GM18907 (cell line): Measurements from ENCODE around the gene SKOR1.

Experiments
- ATAC-seq: cut with Tn5 transposase; IDR thresholded peaks from one replicate; pipeline ENCODE4 v1.9.1; 2021; ENCODE audit warnings: mild to moderate bottlenecking, moderate library complexity; ENCODE audit not compliant: unreplicated experiment

The SKOR1 gene

DNA sequence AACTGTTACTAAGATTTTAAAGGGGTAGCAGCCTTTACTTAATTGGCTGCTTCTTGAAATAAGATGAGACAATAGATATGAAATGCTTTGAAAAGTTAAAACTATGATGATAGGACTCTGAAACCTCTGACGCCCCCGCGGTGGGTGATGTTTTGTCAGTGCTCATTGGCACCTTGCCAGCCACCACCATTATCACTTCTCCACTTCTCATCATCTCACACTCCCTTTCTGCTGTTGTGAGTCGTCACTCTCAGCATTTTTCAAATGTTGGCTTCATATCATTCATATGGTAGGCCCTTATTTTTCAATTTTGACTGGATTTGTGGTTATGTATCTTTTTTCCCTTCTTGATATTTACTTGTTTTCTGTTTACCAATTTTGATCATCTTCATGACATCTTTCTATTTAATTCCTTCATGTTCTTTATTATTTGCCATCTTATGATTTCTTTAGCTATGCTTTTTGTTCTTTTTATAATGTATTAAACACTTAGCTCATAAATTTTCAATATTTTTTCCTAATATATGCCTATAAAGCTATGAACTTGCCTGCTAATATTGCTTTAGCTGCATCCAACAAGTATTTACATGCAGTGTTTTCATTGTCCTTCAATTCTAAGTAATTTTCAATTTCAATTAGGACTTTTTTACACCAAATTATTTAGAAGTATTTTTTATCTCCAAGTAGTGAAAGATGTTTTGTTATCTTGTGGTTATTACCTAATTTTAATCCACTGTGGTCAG lies 30.3 kb upstream of the SKOR1 start:
- ATAC-seq: no peak

DNA sequence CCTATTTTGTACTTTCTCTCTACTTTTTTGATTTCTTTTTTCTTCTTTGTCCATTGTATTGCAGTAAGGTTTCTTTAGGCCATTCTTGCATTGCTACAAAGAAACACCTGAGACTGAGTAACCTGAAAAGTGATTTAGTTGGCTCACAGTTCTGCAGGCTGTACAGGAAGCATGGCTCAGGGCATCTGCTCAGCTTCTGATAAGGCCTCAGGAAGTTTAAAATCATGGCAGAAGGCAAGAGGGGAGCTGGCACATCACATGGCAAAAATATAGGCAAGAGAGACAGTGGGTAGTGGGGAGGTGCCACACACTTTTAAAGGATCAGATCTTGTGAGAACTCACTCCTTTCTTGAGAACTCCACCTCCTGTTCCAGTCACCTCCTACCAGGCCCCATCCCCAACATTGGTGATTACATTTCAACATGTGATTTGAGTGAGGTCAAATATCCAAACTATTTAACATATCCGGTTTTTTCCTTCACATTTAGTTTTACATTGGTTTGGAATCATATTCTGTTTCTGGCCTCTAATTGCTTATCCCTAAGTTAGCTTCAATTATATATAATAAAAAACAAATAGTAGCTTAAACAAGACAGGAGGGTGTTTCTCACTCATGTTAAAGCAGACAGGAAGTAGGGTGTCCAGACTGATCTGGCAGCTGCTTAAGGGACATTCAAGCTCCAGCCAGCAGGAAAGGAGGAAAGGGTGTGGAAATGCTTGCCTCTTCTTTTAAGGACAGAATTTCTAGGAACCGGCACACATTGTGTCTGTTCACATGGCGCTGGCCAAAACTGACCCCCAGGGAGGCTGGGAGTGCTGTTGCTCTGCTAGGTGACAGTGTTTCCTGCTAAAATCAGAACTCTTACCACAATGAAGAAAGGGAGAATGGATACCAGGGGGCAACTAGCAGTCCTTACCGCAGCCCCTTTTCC lies 28.8 kb upstream of the SKOR1 start:
- ATAC-seq: no peak

DNA sequence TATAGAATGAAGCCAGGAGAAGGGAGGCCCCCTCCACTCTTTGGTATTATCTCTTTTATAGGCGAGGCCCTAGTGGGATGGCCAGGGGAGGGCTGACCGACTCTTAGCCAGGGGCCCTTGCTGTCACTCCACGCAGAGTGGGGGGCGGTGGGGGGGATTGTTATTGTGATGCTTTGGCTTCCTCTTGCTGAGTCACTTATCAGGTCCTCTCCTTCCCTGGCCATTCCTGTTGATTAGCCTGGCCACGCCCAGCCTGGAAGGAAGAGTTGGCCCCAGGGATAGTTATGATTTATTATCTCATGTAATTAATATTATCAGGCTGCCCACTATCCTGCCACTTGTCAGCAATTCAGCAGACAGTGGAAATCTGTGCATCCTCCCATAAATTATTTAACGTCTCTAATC lies 25.5 kb upstream of the SKOR1 start:
- ATAC-seq: no peak

DNA sequence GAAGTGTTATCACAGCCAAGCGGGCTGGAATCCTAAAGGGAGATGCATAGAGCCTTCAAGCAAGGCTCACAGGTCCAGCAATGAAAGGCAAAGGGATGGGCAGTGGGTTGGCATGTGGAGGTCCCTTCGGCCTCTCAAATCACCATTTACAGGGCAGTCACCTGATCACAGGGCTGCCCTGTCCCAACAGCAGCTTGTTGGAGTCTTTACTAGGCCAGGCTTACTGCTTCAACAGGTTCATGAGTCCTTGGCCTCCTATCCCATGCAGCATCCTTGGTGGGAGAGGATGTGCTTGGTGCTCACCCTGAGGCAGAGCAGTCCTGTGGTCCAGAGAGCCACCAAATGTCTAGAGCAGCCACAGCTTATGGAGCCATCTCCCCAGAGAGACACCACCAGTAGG lies 24.2 kb upstream of the SKOR1 start:
- no peak for ATAC-seq

DNA sequence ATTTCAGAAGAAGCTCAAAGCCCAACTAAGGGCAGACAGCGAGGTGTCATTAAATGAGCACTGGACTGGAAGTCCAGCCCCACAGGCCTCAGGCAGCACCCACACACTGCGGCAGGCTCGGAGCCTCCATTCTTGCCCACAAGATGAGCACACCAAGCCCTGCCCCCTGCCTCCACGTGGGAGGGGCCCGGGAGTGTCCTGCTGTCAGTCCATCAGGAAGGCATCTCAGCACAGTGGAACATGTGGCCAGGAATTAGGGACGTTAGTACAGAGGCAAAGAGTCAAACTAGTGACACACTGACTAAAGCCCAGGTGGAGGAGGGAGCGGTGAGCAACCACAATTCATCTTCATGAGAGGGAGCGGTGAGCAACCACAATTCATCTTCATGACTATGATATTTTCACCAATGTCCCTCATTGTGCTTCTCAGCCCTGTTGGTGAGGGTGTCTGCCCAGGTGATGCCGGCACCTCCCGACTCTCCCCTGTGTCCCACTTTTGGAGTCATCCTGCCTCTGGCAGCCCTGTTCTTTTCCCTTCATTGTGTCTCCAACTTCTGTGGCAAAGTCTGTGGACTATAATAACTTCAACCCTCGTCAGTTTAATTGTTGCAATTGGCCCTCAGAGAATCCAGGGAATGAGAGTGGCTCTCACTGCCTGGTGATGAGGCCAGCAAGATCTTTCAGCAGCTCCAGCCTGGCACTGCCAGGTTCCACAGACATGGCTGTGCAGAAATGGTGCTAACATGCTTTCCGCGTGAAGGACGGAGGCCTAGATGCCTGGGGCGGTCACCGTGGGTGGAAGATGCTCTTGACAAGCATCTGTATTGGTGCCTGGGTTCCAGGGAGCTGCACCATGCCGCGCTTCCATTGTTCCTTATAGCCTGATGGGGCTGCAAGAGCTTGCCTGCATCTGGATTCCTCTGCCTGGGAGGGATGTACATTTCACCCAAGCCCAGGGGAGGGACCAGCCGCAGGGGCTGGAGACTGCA lies 23.1 kb upstream of the SKOR1 start:
- ATAC-seq: no peak

DNA sequence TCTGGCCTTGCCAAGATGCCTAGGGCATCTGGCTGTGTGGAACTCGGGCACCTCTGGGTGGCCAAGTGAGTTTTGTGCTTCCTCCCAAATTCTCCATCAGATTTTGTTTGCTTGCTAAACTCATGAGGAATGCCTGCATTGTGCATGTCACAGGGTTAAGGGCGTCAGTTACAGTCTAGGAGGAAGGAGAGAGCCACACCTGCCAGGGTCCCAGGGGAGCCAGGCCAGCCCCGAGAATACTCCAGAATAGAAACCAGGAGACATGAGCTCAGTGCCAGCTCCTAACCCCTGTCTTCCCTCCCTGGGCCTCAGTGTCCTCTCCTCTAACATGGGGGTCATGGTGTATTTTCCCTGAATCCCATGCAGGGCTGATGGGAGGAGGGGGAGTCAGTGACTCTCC lies 22.0 kb upstream of the SKOR1 start:
- no peak for ATAC-seq

DNA sequence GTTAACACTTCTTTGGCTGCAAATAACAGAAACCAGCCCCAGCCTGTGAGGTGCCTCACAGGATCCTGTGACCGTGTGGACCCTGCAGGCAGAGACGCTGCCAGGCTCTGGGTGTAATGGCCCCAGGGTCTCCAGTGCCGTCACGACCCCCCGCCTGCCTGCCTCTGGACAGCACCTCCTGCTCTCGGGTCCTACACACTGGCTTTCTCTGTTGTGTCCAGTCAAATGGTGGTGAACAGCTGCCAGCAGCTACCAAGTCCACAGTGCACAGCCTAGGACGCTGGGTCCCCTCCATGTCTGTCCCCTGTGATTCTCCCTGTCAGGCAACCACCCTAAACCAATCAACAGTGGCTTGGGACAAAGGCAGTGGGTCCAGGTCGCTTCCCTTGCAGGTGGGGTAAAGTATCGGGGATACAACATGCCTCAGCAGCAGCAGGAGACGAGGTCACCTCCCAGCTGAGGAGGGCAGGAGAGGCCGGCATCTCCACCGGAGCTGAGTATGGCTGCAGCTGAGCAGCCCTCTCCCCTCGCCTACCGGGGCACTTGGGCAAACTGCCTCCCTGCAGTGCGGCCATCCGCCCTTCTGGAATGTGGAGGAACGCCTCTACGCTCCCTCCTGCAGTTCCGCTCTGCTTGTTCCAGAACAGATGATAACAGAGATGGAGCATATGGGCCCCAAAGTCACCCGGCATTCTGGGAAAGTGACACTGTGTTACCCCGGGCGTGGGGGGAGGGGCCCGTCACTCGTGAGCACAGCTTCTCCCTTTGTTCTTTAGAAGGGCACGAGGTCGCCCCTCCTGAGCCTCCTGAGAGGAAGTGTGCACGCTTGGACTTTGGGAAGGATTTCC lies 21.1 kb upstream of the SKOR1 start:
- ATAC-seq: no peak

DNA sequence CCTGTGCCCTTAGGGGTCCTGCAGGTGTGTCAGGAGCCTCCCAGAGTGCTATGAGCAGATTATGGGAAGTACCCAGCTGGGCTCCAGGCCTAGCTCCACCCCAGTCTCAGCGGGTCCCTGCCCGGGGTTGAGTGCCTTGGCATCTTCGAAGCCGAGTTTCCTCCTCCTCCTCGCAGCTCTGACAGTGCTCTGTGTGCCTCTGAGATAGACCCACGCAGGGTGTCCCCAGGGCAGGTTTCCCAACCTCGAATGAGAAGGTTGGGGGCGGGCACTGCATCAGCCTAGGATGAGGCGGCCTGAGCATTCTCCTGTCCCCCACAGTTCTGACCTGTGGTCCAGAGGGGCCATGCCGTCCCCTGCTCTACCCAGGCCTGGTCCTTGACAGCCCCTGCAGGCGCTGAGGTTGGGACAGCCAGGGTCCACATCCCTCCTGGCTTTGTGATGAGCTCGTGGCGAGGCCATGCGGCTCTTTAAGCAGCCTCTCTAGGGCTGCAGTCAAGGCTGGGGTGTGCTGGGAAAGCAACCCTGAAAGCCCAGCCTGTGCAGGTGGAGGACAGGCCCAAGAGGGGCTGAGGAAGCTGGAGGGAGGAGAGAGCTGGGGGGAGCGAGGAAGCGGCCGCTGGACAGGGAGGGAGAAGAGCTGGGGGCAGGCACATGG lies 20.2 kb upstream of the SKOR1 start:
- ATAC-seq: no peak

DNA sequence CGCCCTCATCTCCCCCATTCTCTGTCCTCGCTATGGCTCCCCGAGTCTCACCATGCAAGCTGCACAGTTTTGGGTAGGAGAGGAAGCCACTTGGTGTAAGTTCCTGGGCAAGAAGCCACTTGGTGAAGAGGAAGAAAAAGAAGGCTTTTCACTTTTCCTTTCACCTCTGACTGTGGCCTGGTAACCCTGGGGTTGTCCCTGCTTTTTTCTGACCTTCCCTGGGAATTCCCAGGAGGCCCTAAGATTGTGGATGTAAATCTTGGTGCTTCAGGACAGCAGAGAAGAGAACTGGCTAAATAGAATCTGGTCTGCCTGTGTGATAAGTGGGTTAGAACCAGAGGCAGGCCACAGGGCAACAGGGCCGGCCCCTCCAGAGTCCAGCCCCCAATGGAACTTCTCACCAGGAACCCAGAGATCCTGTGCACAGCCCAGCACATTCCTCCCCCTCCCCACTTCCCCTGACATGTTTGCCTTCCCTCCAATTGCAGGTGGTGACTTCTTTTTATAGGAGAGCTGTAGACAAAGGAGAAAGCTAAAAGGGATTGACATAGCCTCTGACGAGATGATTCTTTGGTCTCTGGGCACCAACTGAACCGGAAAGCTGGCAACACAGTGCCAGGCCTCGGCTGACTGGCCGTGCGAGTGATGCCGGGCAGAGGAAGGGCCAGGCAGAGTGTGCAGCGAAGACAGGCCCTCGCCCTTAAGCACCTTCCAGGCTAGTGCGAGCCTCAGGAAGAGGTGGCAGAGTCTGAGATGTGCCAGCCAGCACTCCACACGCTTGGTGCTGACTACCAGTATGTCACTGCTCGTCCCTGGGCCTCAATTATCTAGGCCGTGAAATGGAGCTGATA lies 19.4 kb upstream of the SKOR1 start:
- ATAC-seq: no peak

DNA sequence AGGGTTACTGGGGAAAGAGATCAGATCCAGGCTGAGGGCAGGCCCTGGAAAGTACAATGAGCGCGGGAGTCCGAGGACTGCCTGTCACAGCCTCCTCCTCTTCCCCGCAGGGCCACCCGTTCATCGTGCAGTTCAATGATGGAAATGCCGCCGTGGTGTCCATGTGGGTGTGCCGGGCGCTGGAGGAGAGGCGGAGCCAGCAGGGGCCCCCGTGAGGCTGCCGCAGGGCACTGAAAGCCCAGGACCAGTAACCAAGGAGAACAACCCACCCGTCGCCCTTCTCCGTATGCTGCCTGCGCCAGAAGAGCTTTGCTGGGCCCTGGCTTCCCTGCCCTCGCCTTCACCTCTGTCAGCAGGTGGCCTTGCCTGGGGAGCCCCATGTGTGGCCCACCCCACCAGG lies 18.8 kb upstream of the SKOR1 start:
- no peak for ATAC-seq

DNA sequence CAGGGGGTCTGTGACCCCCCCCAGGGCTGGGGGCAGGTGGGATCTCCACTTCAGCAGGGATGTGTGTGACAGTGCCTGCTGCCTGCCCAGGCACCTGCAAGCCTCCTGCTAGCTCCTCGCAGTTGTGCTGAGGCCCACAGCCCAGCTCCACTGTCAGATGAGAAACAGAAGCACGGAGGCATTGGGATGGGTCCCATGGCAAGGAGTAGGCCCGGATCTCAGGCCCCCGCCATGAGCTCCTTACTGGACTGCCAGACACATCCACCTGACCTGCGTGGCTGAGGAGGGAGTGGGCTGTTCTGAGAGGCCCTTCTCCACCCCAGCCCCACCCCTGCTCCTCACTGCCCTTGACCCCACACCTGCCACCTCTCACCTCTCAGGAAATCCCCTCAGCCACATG lies 18.2 kb upstream of the SKOR1 start:
- no peak for ATAC-seq

DNA sequence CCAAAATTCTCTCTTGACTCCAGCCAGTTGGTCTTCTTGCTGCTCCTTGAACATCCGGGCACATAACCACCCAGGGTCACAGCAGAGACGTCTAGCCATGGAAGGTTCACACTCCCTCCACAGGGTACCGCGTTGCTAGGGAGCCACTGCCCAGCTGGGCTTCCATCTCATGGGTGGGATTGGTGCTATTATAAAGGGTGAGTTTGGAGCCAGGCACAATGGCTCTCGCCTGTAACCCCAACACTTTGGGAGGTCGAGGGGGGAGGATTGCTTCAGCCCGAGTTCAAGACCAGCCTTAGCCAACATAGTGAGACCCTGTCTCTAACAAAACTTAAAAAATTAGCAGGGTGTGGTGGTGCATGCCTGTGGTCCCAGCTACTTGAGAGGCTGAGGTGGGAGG lies 17.5 kb upstream of the SKOR1 start:
- ATAC-seq: no peak

DNA sequence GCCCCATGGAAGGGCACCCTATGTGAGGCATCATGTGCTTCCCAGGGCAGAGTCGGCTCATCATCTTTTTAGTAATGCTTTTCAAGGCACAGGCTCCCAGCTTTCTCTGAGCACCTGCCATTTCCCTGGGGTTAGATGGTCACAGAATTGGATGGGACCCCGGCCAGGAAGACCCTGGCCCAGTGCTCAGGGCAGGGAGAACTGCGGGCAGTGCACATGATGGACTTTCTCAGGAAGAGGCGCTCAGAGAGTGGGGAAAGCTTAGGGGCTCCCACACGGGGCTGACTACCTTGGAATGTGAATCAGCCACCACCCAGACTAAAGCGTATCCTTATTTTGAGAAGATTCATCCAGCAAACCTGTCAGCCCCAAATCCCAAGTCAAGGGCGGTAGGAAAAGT lies 16.5 kb upstream of the SKOR1 start:
- ATAC-seq: no peak

DNA sequence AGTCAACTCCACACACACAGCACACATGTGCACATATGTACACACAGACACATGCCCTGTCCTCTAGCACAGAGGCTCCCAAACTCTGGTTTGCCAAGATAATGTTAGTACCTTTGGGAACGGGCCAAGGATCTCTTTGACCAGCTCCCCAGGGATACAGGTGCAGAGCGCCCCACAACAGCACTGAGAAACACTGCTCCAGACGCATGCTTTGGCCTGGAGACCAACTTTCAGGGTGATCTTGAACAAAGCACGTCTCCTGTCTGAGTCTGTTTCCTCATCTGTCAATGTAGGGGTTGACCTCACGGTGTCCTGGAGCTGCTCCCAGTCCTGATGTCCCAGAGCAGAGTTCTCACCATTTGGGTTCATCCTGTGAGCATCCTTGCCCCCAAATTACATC lies 15.9 kb upstream of the SKOR1 start:
- no peak for ATAC-seq

DNA sequence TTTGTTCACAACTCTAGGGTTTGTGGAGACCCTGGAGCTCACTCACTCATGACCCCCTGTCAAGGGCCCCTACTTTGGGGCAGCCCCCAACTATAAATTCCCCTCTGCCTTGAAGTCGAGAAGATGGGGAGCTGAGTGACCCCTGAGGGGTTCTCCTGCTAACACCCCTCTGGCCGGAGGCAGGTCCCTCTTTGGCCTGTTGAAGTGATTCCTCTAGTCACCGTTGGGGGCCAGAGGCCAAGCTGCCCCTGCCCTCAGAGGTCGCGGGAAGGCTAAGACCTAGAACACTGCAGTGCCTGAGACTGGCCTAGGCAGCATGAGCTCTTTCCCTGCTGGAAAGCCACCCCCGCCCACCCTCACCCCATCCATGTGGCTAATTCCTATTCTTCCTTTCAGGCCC lies 15.4 kb upstream of the SKOR1 start:
- no peak for ATAC-seq

DNA sequence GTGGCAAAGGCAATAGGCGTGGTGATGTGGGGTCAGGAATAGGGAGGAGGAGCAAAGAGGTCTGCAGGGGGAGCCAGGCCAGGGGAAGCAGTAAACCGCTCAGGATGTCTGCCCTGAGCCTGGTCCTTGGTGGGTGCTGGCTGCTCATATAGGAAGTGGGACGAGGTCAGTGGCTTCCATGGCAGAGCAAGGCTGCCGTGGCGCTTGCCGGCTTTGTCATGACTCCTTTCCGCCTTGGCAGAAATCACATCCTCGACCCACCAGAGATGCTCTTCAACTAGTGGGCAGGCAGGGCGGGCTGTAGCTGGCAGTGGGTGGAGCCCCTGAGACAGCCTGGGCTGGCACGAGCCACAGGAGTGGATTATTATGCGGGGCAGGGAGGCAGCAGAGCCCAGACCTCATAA lies 13.1 kb upstream of the SKOR1 start:
- no peak for ATAC-seq

DNA sequence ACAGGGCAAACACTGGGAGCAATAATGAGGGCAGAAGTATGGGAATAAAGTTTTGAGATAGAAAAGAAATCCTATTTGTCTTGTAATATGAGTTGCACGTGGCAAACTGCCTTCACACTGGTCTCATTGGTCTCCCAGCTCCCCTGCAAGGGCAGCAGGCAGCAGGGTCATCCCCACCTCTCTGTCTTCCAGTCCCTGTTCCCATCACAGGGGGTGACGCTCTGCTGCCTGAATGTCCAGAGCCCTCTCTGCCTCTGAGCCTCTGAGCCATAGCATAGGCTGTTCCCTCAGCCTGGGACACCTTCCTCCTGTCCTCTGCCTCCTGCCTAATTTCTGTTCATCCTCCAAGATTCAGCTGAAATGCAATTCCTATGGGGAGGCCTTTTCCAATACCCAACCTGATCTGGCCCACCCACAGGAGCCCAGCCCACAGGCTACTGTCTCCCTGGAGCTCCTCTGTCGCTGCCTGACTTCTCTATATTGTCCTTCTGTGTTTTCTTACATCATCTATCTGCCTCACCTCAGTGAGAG lies 12.1 kb upstream of the SKOR1 start:
- no peak for ATAC-seq

DNA sequence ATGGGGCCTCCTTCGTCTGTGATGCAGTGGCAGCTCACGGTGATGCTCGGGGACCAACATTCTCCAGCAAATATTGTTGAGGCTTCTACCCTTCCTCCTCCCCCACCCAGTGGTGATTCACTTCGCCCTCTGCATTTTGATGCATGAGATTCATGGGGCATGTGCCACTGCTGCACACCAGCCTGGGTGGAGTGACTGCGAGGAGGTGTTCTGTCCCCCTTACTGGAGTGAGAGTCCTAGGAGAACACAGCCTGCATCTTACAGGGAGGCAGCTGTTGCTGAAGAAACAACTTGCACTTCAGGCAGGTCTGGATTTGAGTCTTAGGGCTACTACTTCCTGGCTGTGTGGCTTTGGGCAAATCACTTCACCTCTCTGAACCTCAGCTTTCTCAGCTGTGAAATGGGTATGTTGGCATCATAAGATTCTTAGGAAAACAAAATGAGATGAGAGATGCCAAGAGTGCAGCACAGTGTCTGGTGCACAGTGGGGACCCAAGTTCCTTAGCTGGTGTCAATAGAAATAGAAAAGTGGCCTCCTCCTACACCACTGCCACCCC lies 10.2 kb upstream of the SKOR1 start:
- ATAC-seq: no peak
